Stimulated activated CD4-positive, alpha-beta T cell treated with anti-CD3 and anti-CD28 coated beads, Interleukin-4, amount 100 ng/mL, for 1 hour (primary cell): ENCODE measurements around the gene FKBP2.

Source experiments
- DNase-seq: peaks from one replicate; pipeline ENCODE4 v3.0.0-alpha.2; 2020

FKBP2 gene

GRCh38 chr11:64219755-64220154, 21.1 kb upstream of the FKBP2 start:
- DNase-seq: no peak

GRCh38 chr11:64220271-64220670, 20.6 kb upstream of the FKBP2 start:
- no peak for DNase-seq

GRCh38 chr11:64220798-64221197, 20.1 kb upstream of the FKBP2 start:
- no peak for DNase-seq

- no peak for DNase-seq
Observed at GRCh38 chr11:64222651-64223000, 18.3 kb upstream of the FKBP2 start.

- DNase-seq: no peak
Observed at GRCh38 chr11:64223001-64223651, 17.8 kb upstream of the FKBP2 start.

GRCh38 chr11:64224151-64224890, 16.6 kb upstream of the FKBP2 start:
- DNase-seq: no peak

GRCh38 chr11:64224891-64225607, 15.8 kb upstream of the FKBP2 start:
- no peak for DNase-seq

GRCh38 chr11:64225608-64226506, 15.0 kb upstream of the FKBP2 start, which contains the start of the genes NUDT22 and TRPT1:
Gene NUDT22, plus strand, starts transcription at chr11:64226274. Its CDS starts 379 bp downstream, at chr11:64226653.
Gene TRPT1, minus strand, starts transcription at chr11:64226186. Its CDS starts 326 bp downstream, at chr11:64225860.
- DNase-seq: peak; percentile 95

GRCh38 chr11:64226507-64227051, 14.3 kb upstream of the FKBP2 start:
- DNase-seq: peak; percentile 51

GRCh38 chr11:64227405-64227956, 13.4 kb upstream of the FKBP2 start:
- no peak for DNase-seq

GRCh38 chr11:64229090-64229743, 11.7 kb upstream of the FKBP2 start:
- no peak for DNase-seq

GRCh38 chr11:64229744-64230170, 11.1 kb upstream of the FKBP2 start:
- DNase-seq: no peak

- peak; percentile 87 for DNase-seq
Observed at GRCh38 chr11:64230171-64230984, 10.5 kb upstream of the FKBP2 start, which contains the start of gene DNAJC4. Gene DNAJC4, plus strand, starts transcription at chr11:64230548. Its CDS starts 307 bp downstream, at chr11:64230855.

GRCh38 chr11:64230985-64231365, 9.9 kb upstream of the FKBP2 start:
- DNase-seq: no peak

GRCh38 chr11:64231546-64231945, 9.3 kb upstream of the FKBP2 start:
- no peak for DNase-seq

GRCh38 chr11:64232182-64232966, 8.5 kb upstream of the FKBP2 start:
- DNase-seq: no peak

- no peak for DNase-seq
Observed at GRCh38 chr11:64232967-64233315, 8.0 kb upstream of the FKBP2 start.

- DNase-seq: peak; percentile 72
Observed at GRCh38 chr11:64233913-64234586, 6.8 kb upstream of the FKBP2 start, which contains the start of gene VEGFB. Gene VEGFB, plus strand, starts transcription at chr11:64234584. Its CDS starts 250 bp downstream, at chr11:64234834.
